GM23248 (cell line): ENCODE data around the gene RBKS. TPM values are rescaled to one million over a fixed set of nuclear protein-coding genes. Genes with fewer than 3 reads are reported as not detected.
"Not testable (repeated sequence)": the region's sequence is repeated elsewhere in the genome, so short reads cannot be mapped to it uniquely, and the experiment has no call there.

Source experiments
- DNase-seq: peaks from one replicate; pipeline ENCODE4 v3.0.0-alpha.2; 2015
- H2AFZ ChIP-seq: fragments of 200-600 bp; sonication (generic); 2 replicates; pipeline ENCODE4 v1.6.1; 2016; ENCODE audit warnings: antibody characterized with exemption
- H3F3A ChIP-seq: fragments of 200-600 bp; sonication (generic); 2 replicates; pipeline ENCODE4 v1.6.1; 2016; ENCODE audit warnings: mild to moderate bottlenecking, antibody characterized with exemption, mixed run types; ENCODE audit not compliant: insufficient read depth
- H3K27ac ChIP-seq: fragments of 200-600 bp; sonication (generic); 2 replicates; pipeline ENCODE4 v1.5.1; 2016; ENCODE audit warnings: mild to moderate bottlenecking
- H3K27me3 ChIP-seq: fragments of 200-600 bp; sonication (generic); replicated peaks from 2 replicates; pipeline ENCODE4 v1.6.1; 2016; ENCODE audit warnings: mild to moderate bottlenecking; ENCODE audit not compliant: insufficient read depth
- H3K36me3 ChIP-seq: fragments of 200-600 bp; sonication (generic); 2 replicates; pipeline ENCODE4 v1.6.1; 2016; ENCODE audit warnings: low read depth, mild to moderate bottlenecking
- H3K4me1 ChIP-seq: fragments of 200-600 bp; sonication (generic); 2 replicates; pipeline ENCODE4 v1.6.1; 2016; ENCODE audit warnings: mild to moderate bottlenecking; ENCODE audit not compliant: insufficient read depth
- H3K4me2 ChIP-seq: fragments of 200-600 bp; sonication (generic); one replicate; pipeline ENCODE4 v1.6.1; 2016; ENCODE audit warnings: mild to moderate bottlenecking; ENCODE audit not compliant: unreplicated experiment
- H3K4me3 ChIP-seq: fragments of 200-600 bp; sonication (generic); 2 replicates; pipeline ENCODE4 v1.5.1; 2016; ENCODE audit warnings: mild to moderate bottlenecking
- H3K79me2 ChIP-seq: fragments of 200-600 bp; sonication (generic); 2 replicates; pipeline ENCODE4 v1.6.1; 2016; ENCODE audit warnings: mild to moderate bottlenecking; ENCODE audit not compliant: insufficient read depth
- H3K9ac ChIP-seq: fragments of 200-600 bp; sonication (generic); 2 replicates; pipeline ENCODE4 v1.6.1; 2016; ENCODE audit warnings: mild to moderate bottlenecking
- H3K9me2 ChIP-seq: fragments of 200-600 bp; sonication (generic); 2 replicates; pipeline ENCODE4 v1.6.1; 2016; ENCODE audit warnings: mixed run types, mild to moderate bottlenecking, moderate library complexity; ENCODE audit not compliant: insufficient read depth
- H3K9me3 ChIP-seq: fragments of 200-600 bp; sonication (generic); one replicate; pipeline ENCODE4 v1.6.1; 2017; ENCODE audit warnings: low read depth
- H4K20me1 ChIP-seq: fragments of 200-600 bp; sonication (generic); 2 replicates; pipeline ENCODE4 v1.6.0; 2016; ENCODE audit not compliant: insufficient read depth
- EZH2 ChIP-seq: fragments of 200-600 bp; sonication (generic); IDR thresholded peaks from 2 replicates; pipeline ENCODE4 v1.6.1; 2018; ENCODE audit warnings: antibody characterized with exemption, mild to moderate bottlenecking; ENCODE audit not compliant: insufficient read depth, poor library complexity, severe bottlenecking
- EZH2phosphoT487 ChIP-seq: fragments of 200-600 bp; sonication (generic); IDR thresholded peaks from 2 replicates; pipeline ENCODE4 v1.6.1; 2018; ENCODE audit warnings: antibody characterized with exemption, moderate library complexity, mild to moderate bottlenecking, low read depth; ENCODE audit not compliant: insufficient read depth
- WGBS, 2 experiments: methylation state at CpG; one replicate each; pipeline ENCODE4 v1.1.6; 2015 to 2017; ENCODE audit warnings: low lambda C conversion rate in 2 of 2, low coverage in 1 of 2; ENCODE audit errors: missing lambda C conversion rate in 2 of 2; 5-methylcytosine and 5-hydroxymethylcytosine counted together
- in situ Hi-C: fragments of 300-500 bp; cut with MboI; formaldehyde crosslinking; loops from 2 replicates; pipeline ENCODE4 v1.15.0; 2020
- polyA plus RNA-seq: library from polyadenylated mRNA; unstranded; fragments of >200 nt; fragmentation: Nextera tagmentation; extraction: Ambion mirVana; gene quantifications from 2 replicates; pipeline ENCODE4 v1.2.1, GENCODE V29; 2016
- total RNA-seq: library from RNA; depleted of rRNA; stranded (reverse); fragments of >200 nt; shearing (Covaris generic); gene quantifications from 2 replicates; pipeline ENCODE4 v1.2.3, GENCODE V29; 2014

Gene RBKS
- total and polyA plus RNA-seq, 2 experiments from 2014 or later: 2.8 to 3.6 TPM

DNA sequence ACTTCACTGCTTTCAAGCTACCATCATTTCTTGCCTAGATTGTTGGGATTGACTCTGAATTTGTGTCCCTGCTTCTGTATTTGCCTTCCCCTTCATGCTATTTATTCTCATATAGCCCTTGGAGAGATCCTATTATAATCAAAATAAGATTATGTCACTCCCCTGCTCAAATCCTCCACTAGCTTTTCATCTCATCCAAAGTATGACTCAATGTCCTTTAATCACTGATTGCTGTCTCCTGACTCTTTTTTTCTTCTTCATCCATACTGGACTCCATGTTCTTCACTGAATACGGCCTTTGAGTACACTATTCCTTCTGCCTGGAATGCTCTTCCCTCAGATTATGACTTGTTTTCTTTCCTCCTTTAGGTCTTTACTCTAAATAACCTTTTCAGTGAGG is 5.0 kb downstream of the RBKS start:
- in situ Hi-C loops: no loop called here
- Histone ChIP-seq H3F3A (peaks cover 39% of the 10 kb centered on the region), H3K36me3 (no peaks in the 10 kb centered on the region), H3K27ac (peak overlapping the region; percentile 49), H2AFZ (peak overlapping the region; percentile 57), H3K9ac (peak overlapping the region; percentile 12; the same call in 1 of the 2 replicates), H3K4me1 (peaks cover 42% of the 10 kb centered on the region), H4K20me1 (no peaks in the 10 kb centered on the region), H3K79me2 (peaks cover 12% of the 10 kb centered on the region), H3K27me3 (no peaks in the 10 kb centered on the region), H3K9me2 (no peaks in the 10 kb centered on the region), H3K4me3 (0 out of 2 replicates have a peak overlapping the region, but pooled peaks have one; percentile 2), H3K9me3 (no peaks in the 10 kb centered on the region), H3K4me2 (peak overlapping the region; percentile 53)
- 81 to 100% methylated on average over 1 of the region's 1 CpG for WGBS, 2 experiments
- peak; percentile 54 for DNase-seq
- TF ChIP-seq EZH2: no peak
- no peak for TF ChIP-seq EZH2phosphoT487

DNA sequence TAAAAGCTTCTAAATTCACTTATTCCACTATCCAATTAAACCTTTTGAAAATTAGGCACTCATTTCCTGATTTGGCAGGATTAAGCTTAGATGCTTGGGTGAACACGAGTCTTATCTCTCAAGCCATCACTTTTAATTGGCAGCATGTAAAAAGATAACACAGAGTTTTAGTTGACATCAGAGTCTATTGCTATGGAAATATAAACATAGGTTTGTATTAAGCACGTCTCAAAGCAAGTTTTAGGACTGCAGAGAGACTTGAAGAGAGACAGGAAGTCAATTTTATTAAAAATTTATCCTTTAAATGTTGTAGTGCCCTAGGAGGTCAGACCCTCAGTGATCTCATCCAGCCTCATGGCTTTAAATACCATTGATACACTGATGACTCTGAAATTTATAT is 5.6 kb downstream of the RBKS start:
- no peak overlapping the region for H3K9ac ChIP-seq
- DNase-seq: no peak
- in situ Hi-C loops: no loop called here
- H3F3A ChIP-seq: peaks cover 35% of the 10 kb centered on the region
- no peak overlapping the region for H3K4me3 ChIP-seq
- no peaks in the 10 kb centered on the region for H4K20me1 ChIP-seq
- TF ChIP-seq EZH2phosphoT487: no peak
- TF ChIP-seq EZH2: no peak
- H3K9me2 ChIP-seq: no peaks in the 10 kb centered on the region
- H3K36me3 ChIP-seq: no peaks in the 10 kb centered on the region
- peaks cover 42% of the 10 kb centered on the region for H3K4me1 ChIP-seq
- H3K4me2 ChIP-seq: peak overlapping the region; percentile 53
- H2AFZ ChIP-seq: no peak overlapping the region
- peaks cover 5% of the 10 kb centered on the region for H3K79me2 ChIP-seq
- WGBS, 2 experiments: 76 to 96% methylated on average over 2 of the region's 2 CpGs
- H3K9me3 ChIP-seq: no peaks in the 10 kb centered on the region
- no peaks in the 10 kb centered on the region for H3K27me3 ChIP-seq
- H3K27ac ChIP-seq: no peak overlapping the region

DNA sequence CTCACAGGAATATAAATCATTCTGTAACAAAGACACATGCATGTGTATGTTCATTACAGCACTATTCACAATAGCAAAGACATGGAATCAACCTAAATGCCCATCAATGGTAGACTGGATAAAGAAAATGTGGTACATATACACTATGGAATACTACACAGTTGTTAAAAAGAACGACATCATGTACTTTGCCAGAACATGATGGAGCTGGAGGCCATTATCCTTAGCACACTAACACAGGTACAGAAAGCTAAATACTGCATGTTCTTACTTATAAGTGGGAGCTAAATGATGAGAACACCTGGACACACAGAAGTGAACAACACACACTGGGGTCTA is 7.6 kb downstream of the RBKS start:
- H3K36me3 ChIP-seq, in situ Hi-C loops, H4K20me1 ChIP-seq, H3K4me3 ChIP-seq, H3K27ac ChIP-seq, H3K9me2 ChIP-seq, H3K4me2 ChIP-seq, DNase-seq, H3K9me3 ChIP-seq, H3K27me3 ChIP-seq, H2AFZ ChIP-seq, H3K79me2 ChIP-seq, H3K9ac ChIP-seq: not testable (repeated sequence)
- H3F3A ChIP-seq: peaks cover 14% of the 10 kb centered on the region; the same call in 1 of the 2 replicates
- H3K4me1 ChIP-seq: peaks cover 21% of the 10 kb centered on the region
- WGBS, 2 experiments: 92 to 96% methylated on average over 1 of the region's 1 CpG

DNA sequence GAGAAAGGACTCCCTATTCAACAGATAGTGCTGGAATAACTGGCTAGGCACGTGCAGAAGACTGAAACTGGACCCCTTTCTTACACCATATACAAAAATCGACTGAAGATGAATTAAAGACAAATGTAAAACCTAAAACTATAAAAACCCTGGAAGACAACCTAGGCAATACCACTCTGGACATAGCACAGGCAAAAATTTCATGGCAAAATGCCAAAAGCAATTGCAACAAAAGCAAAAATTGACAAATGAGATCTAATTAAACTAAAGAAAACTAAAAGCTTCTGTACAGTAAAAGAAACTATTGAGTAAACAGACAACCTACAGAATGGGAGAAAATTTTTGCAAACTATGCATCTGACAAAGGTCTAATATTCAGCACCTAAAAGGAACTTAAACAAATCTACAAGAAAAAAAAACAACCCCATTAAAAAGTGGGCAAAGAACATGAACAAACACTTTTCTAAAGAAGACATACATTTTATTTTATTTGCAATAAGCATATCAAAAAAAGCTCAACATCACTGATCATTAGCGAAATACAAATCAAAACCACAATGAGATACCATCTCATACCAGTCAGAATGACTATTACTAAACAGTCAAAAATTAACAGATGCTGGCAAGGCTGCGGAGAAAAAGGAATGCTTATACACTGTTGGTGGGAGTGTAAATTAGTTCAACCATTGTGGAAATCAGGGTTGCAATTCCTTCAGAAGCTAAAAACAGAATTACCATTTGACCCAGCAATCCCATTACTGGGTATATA is 8.2 kb downstream of the RBKS start:
- H2AFZ ChIP-seq, in situ Hi-C loops, H4K20me1 ChIP-seq, H3K9me2 ChIP-seq, H3K4me2 ChIP-seq, H3K9ac ChIP-seq, H3K79me2 ChIP-seq, H3K36me3 ChIP-seq, H3K27ac ChIP-seq, H3K9me3 ChIP-seq, DNase-seq, H3K4me3 ChIP-seq, H3K27me3 ChIP-seq: not testable (repeated sequence)
- WGBS, 2 experiments: 82 to 86% methylated on average over 4 of the region's 4 CpGs
- Histone ChIP-seq H3K4me1 (peaks cover 20% of the 10 kb centered on the region), H3F3A (peaks cover 14% of the 10 kb centered on the region; the same call in 1 of the 2 replicates)

DNA sequence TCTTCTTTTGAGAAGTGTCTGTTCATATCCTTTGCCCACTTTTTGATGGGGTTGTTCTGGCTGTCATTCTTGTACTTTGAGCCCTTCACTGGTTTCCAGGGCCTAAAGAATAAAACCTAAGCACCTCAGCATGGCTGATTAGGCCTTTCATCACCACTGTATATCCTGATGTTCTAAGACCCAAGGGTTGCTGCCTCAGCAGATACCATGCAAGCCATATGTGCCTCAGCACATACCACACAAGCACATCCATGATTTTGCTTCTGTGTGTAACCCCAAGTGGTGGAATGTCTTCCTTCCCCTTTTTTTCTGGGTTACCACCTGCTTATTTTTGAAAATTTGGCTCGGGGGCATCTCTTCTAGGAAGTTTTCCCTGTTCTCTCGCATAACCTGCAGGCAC is 11.4 kb downstream of the RBKS start:
- TF ChIP-seq EZH2 (no peak), EZH2phosphoT487 (no peak)
- H3F3A ChIP-seq: no peaks in the 10 kb centered on the region
- in situ Hi-C loops: no loop called here
- H3K27me3 ChIP-seq: no peaks in the 10 kb centered on the region
- WGBS, 2 experiments: 73 to 80% methylated on average over 2 of the region's 2 CpGs
- no peak overlapping the region for H3K4me2 ChIP-seq
- H3K79me2 ChIP-seq: no peaks in the 10 kb centered on the region
- no peak overlapping the region for H3K27ac ChIP-seq
- no peaks in the 10 kb centered on the region for H3K4me1 ChIP-seq
- H3K9ac ChIP-seq: no peak overlapping the region
- H2AFZ ChIP-seq: no peak overlapping the region
- no peak overlapping the region for H3K4me3 ChIP-seq
- no peaks in the 10 kb centered on the region for H3K9me2 ChIP-seq
- H3K9me3 ChIP-seq: no peaks in the 10 kb centered on the region
- no peak for DNase-seq
- no peaks in the 10 kb centered on the region for H3K36me3 ChIP-seq
- no peaks in the 10 kb centered on the region for H4K20me1 ChIP-seq
